WTC11 (cell line): ENCODE data around the gene PTPN11. TPM values are rescaled to one million over a fixed set of nuclear protein-coding genes. Genes with fewer than 3 reads are reported as not detected.

ENCODE experiments used
- CBFB ChIP-seq: sonication (generic); formaldehyde crosslinking; IDR thresholded peaks from 2 replicates; pipeline ENCODE4 v1.8.1; 2022; ENCODE audit warnings: mild to moderate bottlenecking, low read depth, missing genetic modification reagents
- CREM ChIP-seq: sonication (generic); formaldehyde crosslinking; IDR thresholded peaks from 2 replicates; pipeline ENCODE4 v1.8.1; 2022; ENCODE audit warnings: mild to moderate bottlenecking, missing genetic modification reagents, moderate library complexity
- E2F5 ChIP-seq: sonication (generic); formaldehyde crosslinking; IDR thresholded peaks from 2 replicates; pipeline ENCODE4 v1.8.1; 2022; ENCODE audit warnings: mild to moderate bottlenecking, moderate library complexity, missing genetic modification reagents
- EMX1 ChIP-seq: fragments of 250-450 bp; sonication (Bioruptor Pico); IDR thresholded peaks from 2 replicates; pipeline ENCODE4 v1.8.0; 2021; ENCODE audit warnings: mild to moderate bottlenecking
- ESRRA ChIP-seq: sonication (generic); formaldehyde crosslinking; IDR thresholded peaks from 2 replicates; pipeline ENCODE4 v1.8.1; 2022; ENCODE audit warnings: mild to moderate bottlenecking, missing genetic modification reagents, borderline replicate concordance
- FOXJ3 ChIP-seq: sonication (generic); formaldehyde crosslinking; IDR thresholded peaks from 2 replicates; pipeline ENCODE4 v1.9.0; 2021; ENCODE audit warnings: missing genetic modification reagents, mild to moderate bottlenecking, borderline replicate concordance
- FOXP4 ChIP-seq: sonication (generic); formaldehyde crosslinking; IDR thresholded peaks from 2 replicates; pipeline ENCODE4 v1.8.0; 2022; ENCODE audit warnings: mild to moderate bottlenecking, missing genetic modification reagents
- HMGA2 ChIP-seq: fragments of 250-450 bp; sonication (Bioruptor Pico); IDR thresholded peaks from 2 replicates; pipeline ENCODE4 v1.4.0; 2021; ENCODE audit warnings: mild to moderate bottlenecking, moderate library complexity
- KAT7 ChIP-seq: sonication (generic); formaldehyde crosslinking; IDR thresholded peaks from 2 replicates; pipeline ENCODE4 v1.8.1; 2023; ENCODE audit warnings: missing genetic modification reagents, mild to moderate bottlenecking, borderline replicate concordance
- MYBL2 ChIP-seq: sonication (generic); formaldehyde crosslinking; IDR thresholded peaks from 2 replicates; pipeline ENCODE4 v1.8.1; 2023; ENCODE audit warnings: mild to moderate bottlenecking, moderate library complexity, missing genetic modification reagents
- NFYB ChIP-seq: sonication (generic); formaldehyde crosslinking; conservative IDR thresholded peaks from 2 replicates; pipeline ENCODE4 v1.8.0; 2022; ENCODE audit warnings: low read depth, missing genetic modification reagents
- NR1H2 ChIP-seq: sonication (generic); formaldehyde crosslinking; IDR thresholded peaks from 2 replicates; pipeline ENCODE4 v1.9.0; 2021; ENCODE audit warnings: mild to moderate bottlenecking, moderate library complexity, missing genetic modification reagents
- OVOL2 ChIP-seq: fragments of 250-450 bp; sonication (Bioruptor Pico); IDR thresholded peaks from 2 replicates; pipeline ENCODE4 v1.9.0; 2021; ENCODE audit warnings: mild to moderate bottlenecking, borderline replicate concordance
- PRRX2 ChIP-seq: fragments of 250-450 bp; sonication (Bioruptor Pico); IDR thresholded peaks from 2 replicates; pipeline ENCODE4 v1.8.0; 2021; ENCODE audit warnings: mild to moderate bottlenecking
- TCF7 ChIP-seq: sonication (generic); formaldehyde crosslinking; IDR thresholded peaks from 2 replicates; pipeline ENCODE4 v1.8.0; 2022; ENCODE audit warnings: mild to moderate bottlenecking, low read depth, missing genetic modification reagents, moderate library complexity
- TEAD1 ChIP-seq: sonication (generic); formaldehyde crosslinking; IDR thresholded peaks from 2 replicates; pipeline ENCODE4 v1.8.0; 2022; ENCODE audit warnings: mild to moderate bottlenecking, missing genetic modification reagents
- ZMAT4 ChIP-seq: fragments of 250-450 bp; sonication (Bioruptor Pico); IDR thresholded peaks from 2 replicates; pipeline ENCODE4 v1.9.0; 2021; ENCODE audit warnings: mild to moderate bottlenecking
- ZNF121 ChIP-seq: sonication (generic); formaldehyde crosslinking; IDR thresholded peaks from 2 replicates; pipeline ENCODE4 v1.8.0; 2023; ENCODE audit warnings: missing genetic modification reagents
- ZNF138 ChIP-seq: sonication (generic); formaldehyde crosslinking; conservative IDR thresholded peaks from 2 replicates; pipeline ENCODE4 v1.8.1; 2022; ENCODE audit warnings: mild to moderate bottlenecking, moderate library complexity, missing genetic modification reagents
- ZNF396 ChIP-seq: fragments of 250-450 bp; sonication (Bioruptor Pico); IDR thresholded peaks from 2 replicates; pipeline ENCODE4 v1.8.0; 2021; ENCODE audit warnings: mild to moderate bottlenecking, moderate library complexity, borderline replicate concordance
- ZNF423 ChIP-seq: fragments of 250-450 bp; sonication (Bioruptor Pico); IDR thresholded peaks from 2 replicates; pipeline ENCODE4 v2.1.2; 2022; ENCODE audit warnings: mild to moderate bottlenecking, moderate library complexity
- ZNF671 ChIP-seq: fragments of 250-450 bp; sonication (Bioruptor Pico); IDR thresholded peaks from 2 replicates; pipeline ENCODE4 v1.8.0; 2021; ENCODE audit warnings: mild to moderate bottlenecking
- total RNA-seq: library from RNA; stranded (reverse); gene quantifications from 3 replicates; pipeline ENCODE4 v1.2.3, GENCODE V29; 2021
- TF ChIP-seq, protein P1 (sequence below): sonication (generic); formaldehyde crosslinking; IDR thresholded peaks from 2 replicates; pipeline ENCODE4 v1.8.0; 2022; ENCODE audit warnings: missing genetic modification reagents
- TF ChIP-seq, protein P2 (sequence below): sonication (generic); formaldehyde crosslinking; IDR thresholded peaks from 2 replicates; pipeline ENCODE4 v1.8.0; 2023; ENCODE audit warnings: mild to moderate bottlenecking, missing genetic modification reagents
- TF ChIP-seq, protein P3 (sequence below): sonication (generic); formaldehyde crosslinking; IDR thresholded peaks from 2 replicates; pipeline ENCODE4 v1.8.1; 2023; ENCODE audit warnings: mild to moderate bottlenecking, missing genetic modification reagents, moderate library complexity
- TF ChIP-seq, protein P4 (sequence below): sonication (generic); formaldehyde crosslinking; IDR thresholded peaks from 2 replicates; pipeline ENCODE4 v1.8.0; 2022; ENCODE audit warnings: mild to moderate bottlenecking, missing genetic modification reagents
- TF ChIP-seq, protein P5 (sequence below): fragments of 250-450 bp; sonication (Bioruptor Pico); IDR thresholded peaks from 2 replicates; pipeline ENCODE4 v1.9.0; 2021; ENCODE audit warnings: moderate library complexity, mild to moderate bottlenecking, inconsistent platforms, borderline replicate concordance

PTPN11 gene
- total RNA-seq, 1 experiment from 2014 or later: 112 TPM

GRCh38 chr12:112418608-112419296 lies at the start of gene PTPN11 (continued):
- TF ChIP-seq E2F5 (CRISPR knock-in tag) (peak; percentile 77), NFYB (CRISPR knock-in tag) (no peak), PRRX2 (CRISPR knock-in tag) (no peak; the same call in 1 of the 2 replicates), KAT7 (CRISPR knock-in tag) (no peak), CREM (peak; percentile 99), ZNF121 (CRISPR knock-in tag) (no peak), NR1H2 (CRISPR knock-in tag) (no peak), FOXP4 (CRISPR knock-in tag) (peak; percentile 40; the same call in 1 of the 2 replicates), HMGA2 (CRISPR knock-in tag) (no peak), ZNF396 (CRISPR knock-in tag) (no peak), ZNF671 (CRISPR knock-in tag) (no peak), EMX1 (no peak), ESRRA (CRISPR knock-in tag) (no peak), MYBL2 (peak; percentile 60; the same call in 1 of the 2 replicates), TCF7 (CRISPR knock-in tag) (no peak), ZMAT4 (CRISPR knock-in tag) (no peak), FOXJ3 (CRISPR knock-in tag) (no peak), OVOL2 (CRISPR knock-in tag) (no peak), CBFB (CRISPR knock-in tag) (peak; percentile 97), ZNF138 (peak; percentile 73; the same call in 1 of the 2 replicates), ZNF423 (CRISPR knock-in tag) (0 out of 2 replicates have a peak, but pooled peaks have one; percentile 18), TEAD1 (CRISPR knock-in tag) (no peak; the same call in 1 of the 2 replicates)
- TF ChIP-seq, protein P1, sequence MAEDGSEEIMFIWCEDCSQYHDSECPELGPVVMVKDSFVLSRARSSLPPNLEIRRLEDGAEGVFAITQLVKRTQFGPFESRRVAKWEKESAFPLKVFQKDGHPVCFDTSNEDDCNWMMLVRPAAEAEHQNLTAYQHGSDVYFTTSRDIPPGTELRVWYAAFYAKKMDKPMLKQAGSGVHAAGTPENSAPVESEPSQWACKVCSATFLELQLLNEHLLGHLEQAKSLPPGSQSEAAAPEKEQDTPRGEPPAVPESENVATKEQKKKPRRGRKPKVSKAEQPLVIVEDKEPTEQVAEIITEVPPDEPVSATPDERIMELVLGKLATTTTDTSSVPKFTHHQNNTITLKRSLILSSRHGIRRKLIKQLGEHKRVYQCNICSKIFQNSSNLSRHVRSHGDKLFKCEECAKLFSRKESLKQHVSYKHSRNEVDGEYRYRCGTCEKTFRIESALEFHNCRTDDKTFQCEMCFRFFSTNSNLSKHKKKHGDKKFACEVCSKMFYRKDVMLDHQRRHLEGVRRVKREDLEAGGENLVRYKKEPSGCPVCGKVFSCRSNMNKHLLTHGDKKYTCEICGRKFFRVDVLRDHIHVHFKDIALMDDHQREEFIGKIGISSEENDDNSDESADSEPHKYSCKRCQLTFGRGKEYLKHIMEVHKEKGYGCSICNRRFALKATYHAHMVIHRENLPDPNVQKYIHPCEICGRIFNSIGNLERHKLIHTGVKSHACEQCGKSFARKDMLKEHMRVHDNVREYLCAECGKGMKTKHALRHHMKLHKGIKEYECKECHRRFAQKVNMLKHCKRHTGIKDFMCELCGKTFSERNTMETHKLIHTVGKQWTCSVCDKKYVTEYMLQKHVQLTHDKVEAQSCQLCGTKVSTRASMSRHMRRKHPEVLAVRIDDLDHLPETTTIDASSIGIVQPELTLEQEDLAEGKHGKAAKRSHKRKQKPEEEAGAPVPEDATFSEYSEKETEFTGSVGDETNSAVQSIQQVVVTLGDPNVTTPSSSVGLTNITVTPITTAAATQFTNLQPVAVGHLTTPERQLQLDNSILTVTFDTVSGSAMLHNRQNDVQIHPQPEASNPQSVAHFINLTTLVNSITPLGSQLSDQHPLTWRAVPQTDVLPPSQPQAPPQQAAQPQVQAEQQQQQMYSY (CRISPR knock-in tag): no peak
- TF ChIP-seq, protein P2, sequence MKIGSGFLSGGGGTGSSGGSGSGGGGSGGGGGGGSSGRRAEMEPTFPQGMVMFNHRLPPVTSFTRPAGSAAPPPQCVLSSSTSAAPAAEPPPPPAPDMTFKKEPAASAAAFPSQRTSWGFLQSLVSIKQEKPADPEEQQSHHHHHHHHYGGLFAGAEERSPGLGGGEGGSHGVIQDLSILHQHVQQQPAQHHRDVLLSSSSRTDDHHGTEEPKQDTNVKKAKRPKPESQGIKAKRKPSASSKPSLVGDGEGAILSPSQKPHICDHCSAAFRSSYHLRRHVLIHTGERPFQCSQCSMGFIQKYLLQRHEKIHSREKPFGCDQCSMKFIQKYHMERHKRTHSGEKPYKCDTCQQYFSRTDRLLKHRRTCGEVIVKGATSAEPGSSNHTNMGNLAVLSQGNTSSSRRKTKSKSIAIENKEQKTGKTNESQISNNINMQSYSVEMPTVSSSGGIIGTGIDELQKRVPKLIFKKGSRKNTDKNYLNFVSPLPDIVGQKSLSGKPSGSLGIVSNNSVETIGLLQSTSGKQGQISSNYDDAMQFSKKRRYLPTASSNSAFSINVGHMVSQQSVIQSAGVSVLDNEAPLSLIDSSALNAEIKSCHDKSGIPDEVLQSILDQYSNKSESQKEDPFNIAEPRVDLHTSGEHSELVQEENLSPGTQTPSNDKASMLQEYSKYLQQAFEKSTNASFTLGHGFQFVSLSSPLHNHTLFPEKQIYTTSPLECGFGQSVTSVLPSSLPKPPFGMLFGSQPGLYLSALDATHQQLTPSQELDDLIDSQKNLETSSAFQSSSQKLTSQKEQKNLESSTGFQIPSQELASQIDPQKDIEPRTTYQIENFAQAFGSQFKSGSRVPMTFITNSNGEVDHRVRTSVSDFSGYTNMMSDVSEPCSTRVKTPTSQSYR (CRISPR knock-in tag): no peak; the same call in 1 of the 2 replicates
- TF ChIP-seq, protein P3, sequence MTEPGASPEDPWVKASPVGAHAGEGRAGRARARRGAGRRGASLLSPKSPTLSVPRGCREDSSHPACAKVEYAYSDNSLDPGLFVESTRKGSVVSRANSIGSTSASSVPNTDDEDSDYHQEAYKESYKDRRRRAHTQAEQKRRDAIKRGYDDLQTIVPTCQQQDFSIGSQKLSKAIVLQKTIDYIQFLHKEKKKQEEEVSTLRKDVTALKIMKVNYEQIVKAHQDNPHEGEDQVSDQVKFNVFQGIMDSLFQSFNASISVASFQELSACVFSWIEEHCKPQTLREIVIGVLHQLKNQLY (CRISPR knock-in tag): no peak
- TF ChIP-seq, protein P4, sequence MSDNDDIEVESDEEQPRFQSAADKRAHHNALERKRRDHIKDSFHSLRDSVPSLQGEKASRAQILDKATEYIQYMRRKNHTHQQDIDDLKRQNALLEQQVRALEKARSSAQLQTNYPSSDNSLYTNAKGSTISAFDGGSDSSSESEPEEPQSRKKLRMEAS (CRISPR knock-in tag): peak; percentile 67; the same call in 1 of the 2 replicates
- TF ChIP-seq, protein P5, sequence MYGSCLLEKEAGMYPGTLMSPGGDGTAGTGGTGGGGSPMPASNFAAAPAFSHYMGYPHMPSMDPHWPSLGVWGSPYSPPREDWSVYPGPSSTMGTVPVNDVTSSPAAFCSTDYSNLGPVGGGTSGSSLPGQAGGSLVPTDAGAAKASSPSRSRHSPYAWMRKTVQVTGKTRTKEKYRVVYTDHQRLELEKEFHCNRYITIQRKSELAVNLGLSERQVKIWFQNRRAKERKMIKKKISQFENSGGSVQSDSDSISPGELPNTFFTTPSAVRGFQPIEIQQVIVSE (CRISPR knock-in tag): no peak
